Right lobe of liver (tissue), 6 donors: Measurements from ENCODE around the gene VGLL4. TPM values are rescaled to one million over a fixed set of nuclear protein-coding genes. Genes with fewer than 3 reads are reported as not detected.

ENCODE experiments used
- ATAC-seq, 4 donors: fragments of 200-7000 bp; cut with Tn5 transposase; one replicate each; pipeline ENCODE4 v1.9.1; 2020; ENCODE audit warnings: mild to moderate bottlenecking in 4 of 4, moderate library complexity in 4 of 4
- DNase-seq, 3 donors: peaks; one replicate each; pipeline ENCODE4 v3.0.0-alpha.2; 2020
- H3K27ac ChIP-seq, 3 donors: fragments of 200-600 bp; one replicate each; pipeline ENCODE4 v1.8.0; 2022
- H3K27me3 ChIP-seq, 2 donors: fragments of 200-600 bp; one replicate each; pipeline ENCODE4 v1.8.0; 2022
- H3K36me3 ChIP-seq, 4 donors: fragments of 200-600 bp; sonication (generic) in 1 of 4; one replicate each; pipeline versions ENCODE4 v1.5.1 to v1.8.0; 2017 to 2022; ENCODE audit warnings: control low read depth in 1 of 4
- H3K4me1 ChIP-seq, 4 donors: fragments of 200-600 bp; sonication (generic) in 1 of 4; one replicate each; pipeline versions ENCODE4 v1.5.1 to v1.8.0; 2017 to 2022; ENCODE audit warnings: control low read depth in 1 of 4
- H3K4me3 ChIP-seq, 3 donors: fragments of 200-600 bp; one replicate each; pipeline ENCODE4 v1.8.0; 2022
- H3K9me3 ChIP-seq, 4 donors: fragments of 200-600 bp; sonication (generic) in 1 of 4; one replicate each; pipeline versions ENCODE4 v1.5.1 to v1.8.0; 2017 to 2022; ENCODE audit warnings: control low read depth in 1 of 4
- POLR2A ChIP-seq: fragments of 450-650 bp; IDR thresholded peaks from one replicate; pipeline ENCODE4 v1.6.1; 2017; ENCODE audit warnings: antibody characterized with exemption, mild to moderate bottlenecking
- WGBS: methylation state at CpG from one replicate; pipeline ENCODE4 v1.1.6; 2018; ENCODE audit warnings: low coverage, low lambda C conversion rate; ENCODE audit not compliant: insufficient coverage; ENCODE audit errors: missing lambda C conversion rate; 5-methylcytosine and 5-hydroxymethylcytosine counted together
- intact Hi-C, 2 donors: fragments of 100-400 bp; cut with DNase I; formaldehyde crosslinking; loops; one replicate each; pipeline versions ENCODE4 v1.11.2 to v1.14.1; 2022
- total RNA-seq, 6 experiments: library from RNA; depleted of rRNA in 2 of 6; stranded (reverse); fragments of >200 nt in 2 of 6; fragmentation: NEBNext Ultra II Directional in 3 of 6; extraction: Animal tissue kit (Norgen Biotek cat#: 25700) in 3 of 6; gene quantifications; one replicate each; pipeline versions ENCODE4 v1.1.0 to v1.2.4, GENCODE V29; 2016 to 2023
- TF ChIP-seq, protein P1 (sequence below), 4 donors: fragments of 200-600 bp in 3 of 4; fragments of 450-650 bp in 1 of 4; IDR thresholded peaks; one replicate each; pipeline versions ENCODE4 v1.5.1 to v1.8.0; 2016 to 2022; ENCODE audit warnings: antibody characterized with exemption in 4 of 4, mild to moderate bottlenecking in 2 of 4
- donor health status: DM: no; HTN: yes; CAD: no.
- donor health status: DM: no; HTN: no; CAD: no.
- donor health status: DM: no; HTN: no; CAD: no.
- donor health status: DM: no; HTN: yes; CAD: no.
- donor health status: DM: no; HTN: yes; CAD: no.

The VGLL4 gene
- total RNA-seq, 6 experiments from 2014 or later = 10.4 to 22.4 (median 15.2) TPM

DNA sequence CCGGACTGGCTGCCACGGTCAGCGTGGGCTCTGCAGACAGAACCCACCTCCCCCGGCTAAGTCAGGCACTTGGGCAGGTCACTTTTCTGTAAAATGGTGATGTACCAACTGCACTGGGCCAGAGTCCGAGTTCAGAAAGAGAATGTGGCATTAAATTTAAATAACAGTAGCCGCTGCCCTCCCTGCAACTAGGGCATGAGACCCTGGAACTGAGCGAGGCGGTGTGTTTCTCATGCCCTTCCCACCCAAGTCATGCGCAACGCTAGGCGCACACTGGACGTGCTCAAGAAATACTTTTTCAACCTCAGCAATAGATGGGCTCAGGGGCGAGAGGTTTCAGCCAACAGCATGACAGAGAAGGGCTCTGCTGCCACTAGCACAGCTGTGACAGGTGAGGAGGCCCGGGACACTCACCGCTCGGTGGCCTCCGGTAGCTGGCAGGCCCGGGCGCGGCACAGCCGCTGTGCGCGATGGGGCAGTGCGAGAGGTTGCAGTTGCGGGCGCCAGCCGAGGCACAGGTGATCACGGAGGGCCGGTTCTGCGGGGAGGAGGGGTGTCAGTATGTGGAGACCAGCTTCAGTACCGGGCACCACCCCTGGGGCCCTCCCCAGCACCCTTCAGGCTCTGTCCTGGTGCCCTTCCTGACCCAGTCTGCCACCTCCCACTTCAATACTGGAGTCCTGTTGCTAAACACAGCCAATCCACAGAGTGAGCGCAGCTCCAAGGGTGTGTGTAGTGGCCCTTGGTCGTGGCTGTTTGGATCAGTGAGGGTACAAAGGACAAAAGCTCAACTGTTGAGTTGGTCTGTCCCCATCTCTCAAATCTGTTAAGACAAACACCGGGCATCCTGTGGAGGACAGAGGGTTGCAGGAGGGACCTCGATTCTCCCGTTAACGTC is 84.5 kb downstream of the VGLL4 start:
- no peak for TF ChIP-seq POLR2A
- TF ChIP-seq, protein P1, sequence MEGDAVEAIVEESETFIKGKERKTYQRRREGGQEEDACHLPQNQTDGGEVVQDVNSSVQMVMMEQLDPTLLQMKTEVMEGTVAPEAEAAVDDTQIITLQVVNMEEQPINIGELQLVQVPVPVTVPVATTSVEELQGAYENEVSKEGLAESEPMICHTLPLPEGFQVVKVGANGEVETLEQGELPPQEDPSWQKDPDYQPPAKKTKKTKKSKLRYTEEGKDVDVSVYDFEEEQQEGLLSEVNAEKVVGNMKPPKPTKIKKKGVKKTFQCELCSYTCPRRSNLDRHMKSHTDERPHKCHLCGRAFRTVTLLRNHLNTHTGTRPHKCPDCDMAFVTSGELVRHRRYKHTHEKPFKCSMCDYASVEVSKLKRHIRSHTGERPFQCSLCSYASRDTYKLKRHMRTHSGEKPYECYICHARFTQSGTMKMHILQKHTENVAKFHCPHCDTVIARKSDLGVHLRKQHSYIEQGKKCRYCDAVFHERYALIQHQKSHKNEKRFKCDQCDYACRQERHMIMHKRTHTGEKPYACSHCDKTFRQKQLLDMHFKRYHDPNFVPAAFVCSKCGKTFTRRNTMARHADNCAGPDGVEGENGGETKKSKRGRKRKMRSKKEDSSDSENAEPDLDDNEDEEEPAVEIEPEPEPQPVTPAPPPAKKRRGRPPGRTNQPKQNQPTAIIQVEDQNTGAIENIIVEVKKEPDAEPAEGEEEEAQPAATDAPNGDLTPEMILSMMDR (IDR thresholded peaks at IDR 0.05) = no peak
- Histone ChIP-seq H3K27ac (no peak overlapping the region), H3K36me3 (peaks cover 0 to 24% (median 6%) of the 10 kb centered on the region in 4 donors), H3K4me1 (no peaks in the 10 kb centered on the region), H3K9me3 (no peaks in the 10 kb centered on the region), H3K4me3 (no peak overlapping the region), H3K27me3 (no peaks in the 10 kb centered on the region)
- intact Hi-C loops = no loop called here
- WGBS = 79% methylated on average over 10 of the region's 37 CpGs
- no peak for DNase-seq
- ATAC-seq = peak in 2 of 4 donors; percentile 3 to 5

DNA sequence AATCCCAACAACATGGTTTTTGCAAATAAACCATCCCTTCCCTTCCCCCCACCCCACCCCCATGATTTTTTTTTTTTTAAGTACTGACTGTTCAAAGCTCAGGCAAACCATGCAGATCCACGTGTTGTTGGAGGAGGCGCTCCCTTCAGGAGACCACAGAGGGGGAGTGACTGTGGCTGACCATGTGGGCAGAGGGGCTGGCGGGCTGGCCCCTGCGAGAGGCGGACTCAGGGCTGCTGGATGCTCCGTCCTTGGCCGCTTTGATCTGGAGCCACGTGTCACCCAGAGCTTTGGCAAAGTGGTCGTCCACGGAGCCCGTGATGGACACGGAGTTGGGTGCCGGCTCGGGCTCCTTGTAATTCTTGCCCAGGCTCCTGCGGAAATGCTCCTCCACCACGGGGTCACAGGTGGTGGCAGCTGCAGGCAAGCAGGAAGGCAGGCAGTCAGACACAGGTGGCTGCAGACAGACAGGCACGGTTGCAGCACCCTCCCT is 85.3 kb downstream of the VGLL4 start:
- no peak for DNase-seq
- Histone ChIP-seq H3K27me3 (no peaks in the 10 kb centered on the region), H3K9me3 (no peaks in the 10 kb centered on the region), H3K4me3 (no peak overlapping the region), H3K4me1 (peaks cover 0 to 7% (median 3%) of the 10 kb centered on the region in 4 donors), H3K27ac (no peak overlapping the region), H3K36me3 (peaks cover 0 to 24% (median 6%) of the 10 kb centered on the region in 4 donors)
- intact Hi-C loops = no loop called here
- WGBS = 86% methylated on average over 5 of the region's 17 CpGs
- no peak for ATAC-seq
- TF ChIP-seq POLR2A = no peak
- TF ChIP-seq, protein P1 (IDR thresholded peaks at IDR 0.05) = no peak

DNA sequence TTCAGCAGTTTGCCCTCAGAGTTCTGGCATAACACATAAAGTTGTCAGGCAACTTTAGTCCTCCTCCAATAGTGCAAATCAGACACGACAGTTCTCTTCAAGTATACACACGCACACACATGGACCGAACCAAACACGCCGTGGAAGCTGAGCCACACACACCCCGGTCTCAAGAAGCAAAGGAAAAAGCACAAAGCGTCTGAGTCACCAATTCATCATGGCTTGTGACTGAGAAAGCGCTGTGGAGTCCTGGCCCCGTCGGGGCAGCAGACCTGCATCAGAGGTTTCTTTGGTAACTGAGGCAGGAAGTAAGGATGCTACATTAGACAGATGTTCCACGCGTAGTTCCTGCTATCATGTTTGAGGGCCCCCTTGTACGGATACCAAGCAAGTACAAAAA is 85.7 kb downstream of the VGLL4 start:
- Histone ChIP-seq H3K4me3 (no peak overlapping the region), H3K36me3 (peaks cover 0 to 22% (median 5%) of the 10 kb centered on the region in 4 donors), H3K27me3 (no peaks in the 10 kb centered on the region), H3K27ac (no peak overlapping the region), H3K9me3 (no peaks in the 10 kb centered on the region), H3K4me1 (peaks cover 0 to 8% (median 4%) of the 10 kb centered on the region in 4 donors)
- no peak for DNase-seq
- ATAC-seq = no peak
- intact Hi-C loops = no loop called here
- TF ChIP-seq, protein P1 (IDR thresholded peaks at IDR 0.05) = no peak
- WGBS = 82% methylated on average over 7 of the region's 13 CpGs

DNA sequence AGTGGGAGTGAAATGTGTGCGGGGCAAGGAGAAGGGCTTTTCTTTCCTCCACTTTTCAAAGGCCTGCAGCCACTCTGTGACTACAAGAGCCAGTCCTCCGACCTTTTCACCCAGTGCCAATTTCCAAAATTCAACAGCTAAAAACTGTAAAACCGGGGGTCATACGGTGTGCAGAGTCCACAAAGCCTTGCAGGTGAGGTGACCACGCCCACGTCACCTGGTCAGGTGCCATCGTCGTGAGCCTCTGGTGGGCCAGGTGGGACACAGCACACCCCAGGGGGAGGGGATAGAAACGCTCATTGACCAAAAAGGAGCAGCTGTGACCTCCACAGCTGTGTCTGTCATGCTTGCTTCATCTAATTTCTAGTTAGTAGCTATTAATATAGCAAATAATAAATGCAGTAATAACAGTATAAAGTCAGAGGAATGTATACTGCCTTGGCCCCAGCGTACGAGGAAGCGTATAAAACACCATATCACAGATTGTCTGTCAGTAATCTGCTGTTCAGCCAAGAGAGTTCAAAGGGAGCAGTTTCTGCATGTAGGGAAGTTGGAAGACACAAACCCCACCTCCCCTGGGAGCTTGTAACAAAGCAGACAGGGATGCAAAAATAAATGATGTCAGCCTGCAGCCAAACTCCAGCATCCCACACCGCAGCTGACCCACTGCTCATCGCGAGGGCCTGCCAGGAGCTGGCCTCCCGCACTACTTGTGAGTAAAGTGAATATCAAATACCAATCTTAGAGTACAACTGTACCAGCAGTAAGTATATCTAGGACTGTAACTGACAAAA is 86.7 kb downstream of the VGLL4 start:
- H3K9me3 ChIP-seq = no peaks in the 10 kb centered on the region
- DNase-seq = no peak
- no peak for TF ChIP-seq POLR2A
- TF ChIP-seq, protein P1 (IDR thresholded peaks at IDR 0.05) = no peak
- H3K36me3 ChIP-seq = peaks cover 0 to 19% (median 5%) of the 10 kb centered on the region in 4 donors
- no peak overlapping the region for H3K4me3 ChIP-seq
- ATAC-seq = no peak
- no peak overlapping the region for H3K27ac ChIP-seq
- 83% methylated on average over 14 of the region's 16 CpGs for WGBS
- no peaks in the 10 kb centered on the region for H3K27me3 ChIP-seq
- intact Hi-C loops = no loop called here
- peaks cover 0 to 8% (median 4%) of the 10 kb centered on the region in 4 donors for H3K4me1 ChIP-seq
